ENCODE results near the gene RASAL2. TPM values are rescaled to one million over a fixed set of nuclear protein-coding genes. Genes with fewer than 3 reads are reported as not detected.

RASAL2 gene
- total RNA-seq, 1 donor from 2014 or later = 18.3 TPM

GRCh38 chr1:178358456-178358855 is 264.6 kb downstream of the RASAL2 start:
- Histone ChIP-seq H3K27ac (no peak overlapping the region), H3K9ac (no peak overlapping the region), H3K79me2 (ENCODE audit: low read depth) (peaks cover 12% of the 10 kb centered on the region), H4K20me1 (ENCODE audit: low read depth) (no peaks in the 10 kb centered on the region), H3K27me3 (no peaks in the 10 kb centered on the region), H3K4me2 (no peak overlapping the region), H3K4me1 (peaks cover 3% of the 10 kb centered on the region), H3F3A (ENCODE audit: low read depth) (no peaks in the 10 kb centered on the region), H2AFZ (replicated peaks) (no peak overlapping the region), H3K36me3 (no peaks in the 10 kb centered on the region), H3K9me3 (ENCODE audit: low read depth) (no peaks in the 10 kb centered on the region), H3K4me3 (no peak overlapping the region)
- no peak for DNase-seq (ENCODE audit: low spot score)
- no peak overlapping the region for H3K27ac Mint-ChIP-seq
- no peaks in the 10 kb centered on the region for H3K27me3 Mint-ChIP-seq (ENCODE audit: insufficient read depth, low read depth)
- peaks cover 3% of the 10 kb centered on the region for H3K36me3 Mint-ChIP-seq
- no peaks in the 10 kb centered on the region for H3K4me1 Mint-ChIP-seq
- H3K4me3 Mint-ChIP-seq = no peak overlapping the region
- H3K9me3 Mint-ChIP-seq = peaks cover 6% of the 10 kb centered on the region
- TF ChIP-seq EZH2 (IDR thresholded peaks at IDR 0.05) (no peak), CTCF (IDR thresholded peaks at IDR 0.05) (no peak), EZH2phosphoT487 (IDR thresholded peaks at IDR 0.05) (no peak)

- no peaks in the 10 kb centered on the region for H3K27me3 ChIP-seq
- H3K4me1 ChIP-seq = peaks cover 3% of the 10 kb centered on the region
- H3K9me3 Mint-ChIP-seq = peaks cover 6% of the 10 kb centered on the region
- no peaks in the 10 kb centered on the region for H3K27me3 Mint-ChIP-seq (ENCODE audit: insufficient read depth, low read depth)
- H3K9ac ChIP-seq = no peak overlapping the region
- H3K4me3 ChIP-seq = no peak overlapping the region
- no peak overlapping the region for H3K4me3 Mint-ChIP-seq
- peaks cover 12% of the 10 kb centered on the region for H3K79me2 ChIP-seq (ENCODE audit: low read depth)
- H3K27ac Mint-ChIP-seq = no peak overlapping the region
- no peak for DNase-seq (ENCODE audit: low spot score)
- TF ChIP-seq CTCF (IDR thresholded peaks at IDR 0.05) (no peak), EZH2 (IDR thresholded peaks at IDR 0.05) (no peak), EZH2phosphoT487 (IDR thresholded peaks at IDR 0.05) (no peak)
- H3K9me3 ChIP-seq (ENCODE audit: low read depth) = no peaks in the 10 kb centered on the region
- no peak overlapping the region for H3K4me2 ChIP-seq
- H4K20me1 ChIP-seq (ENCODE audit: low read depth) = no peaks in the 10 kb centered on the region
- H3K36me3 ChIP-seq = no peaks in the 10 kb centered on the region
- no peaks in the 10 kb centered on the region for H3K4me1 Mint-ChIP-seq
- no peak overlapping the region for H3K27ac ChIP-seq
- no peaks in the 10 kb centered on the region for H3F3A ChIP-seq (ENCODE audit: low read depth)
- H3K36me3 Mint-ChIP-seq = peaks cover 3% of the 10 kb centered on the region
- H2AFZ ChIP-seq (replicated peaks) = no peak overlapping the region
These were observed 266.5 kb downstream of the RASAL2 start for GRCh38 chr1:178360421-178360820.

DNA sequence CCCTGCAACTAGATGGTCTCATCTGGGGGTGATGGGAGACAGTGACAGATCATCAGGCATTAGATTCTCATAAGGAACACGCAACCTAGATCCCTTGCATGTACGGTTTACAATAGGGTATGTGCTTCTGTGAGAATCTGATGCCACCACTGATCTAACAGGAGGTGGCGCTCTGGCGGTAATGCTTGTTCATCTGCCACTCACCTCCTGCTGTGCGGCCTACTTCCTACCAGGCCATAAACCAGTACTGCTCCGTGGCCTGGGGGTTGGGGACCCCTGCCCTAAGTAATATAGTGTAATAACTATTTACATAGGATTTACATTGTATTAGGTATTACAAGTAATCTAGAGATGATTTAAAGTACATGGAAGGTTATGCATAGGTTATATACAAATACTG is 267.9 kb downstream of the RASAL2 start:
- peaks cover 3% of the 10 kb centered on the region for H3K36me3 Mint-ChIP-seq
- Histone ChIP-seq H2AFZ (replicated peaks) (no peak overlapping the region), H3F3A (ENCODE audit: low read depth) (no peaks in the 10 kb centered on the region)

More for the DNA sequence above, 267.9 kb downstream of the RASAL2 start:
- H3K4me3 Mint-ChIP-seq = no peak overlapping the region
- H4K20me1 ChIP-seq (ENCODE audit: low read depth) = no peaks in the 10 kb centered on the region
- no peak for DNase-seq (ENCODE audit: low spot score)
- H3K27ac ChIP-seq = no peak overlapping the region
- no peaks in the 10 kb centered on the region for H3K27me3 ChIP-seq
- peaks cover 6% of the 10 kb centered on the region for H3K9me3 Mint-ChIP-seq
- TF ChIP-seq EZH2 (IDR thresholded peaks at IDR 0.05) (no peak), EZH2phosphoT487 (IDR thresholded peaks at IDR 0.05) (no peak), CTCF (IDR thresholded peaks at IDR 0.05) (no peak)
- no peak overlapping the region for H3K4me3 ChIP-seq
- no peak overlapping the region for H3K4me2 ChIP-seq
- no peak overlapping the region for H3K27ac Mint-ChIP-seq
- H3K9ac ChIP-seq = no peak overlapping the region
- H3K36me3 ChIP-seq = no peaks in the 10 kb centered on the region
- peaks cover 12% of the 10 kb centered on the region for H3K79me2 ChIP-seq (ENCODE audit: low read depth)
- H3K4me1 Mint-ChIP-seq = no peaks in the 10 kb centered on the region
- peaks cover 3% of the 10 kb centered on the region for H3K4me1 ChIP-seq
- H3K9me3 ChIP-seq (ENCODE audit: low read depth) = no peaks in the 10 kb centered on the region
- H3K27me3 Mint-ChIP-seq (ENCODE audit: insufficient read depth, low read depth) = no peaks in the 10 kb centered on the region

Data from neural progenitor cell (in vitro differentiated cells).